WERI-Rb-1 (cell line): ENCODE results near the gene PIP5K1B.

Source experiments
- DNase-seq: peaks from one replicate; pipeline ENCODE4 v3.0.0-alpha.2; 2020
- H3K27ac ChIP-seq: fragments of 250-450 bp; sonication (Bioruptor Pico); 2 replicates; pipeline ENCODE4 v1.5.1; 2020; ENCODE audit warnings: mild to moderate bottlenecking, moderate library complexity
- H3K27me3 ChIP-seq: fragments of 250-450 bp; sonication (Bioruptor Pico); 2 replicates; pipeline ENCODE4 v1.5.1; 2021; ENCODE audit warnings: mild to moderate bottlenecking, low read depth, moderate library complexity; ENCODE audit not compliant: insufficient read depth, severe bottlenecking
- H3K36me3 ChIP-seq: fragments of 250-450 bp; sonication (Bioruptor Pico); 2 replicates; pipeline ENCODE4 v1.5.1; 2020; ENCODE audit warnings: mild to moderate bottlenecking, moderate library complexity
- H3K4me3 ChIP-seq: 2 replicates; pipeline ENCODE4 v1.5.1; 2011; ENCODE audit warnings: low read depth, mild to moderate bottlenecking, control low read depth, low read length
- H3K9me3 ChIP-seq: fragments of 250-450 bp; sonication (Bioruptor Pico); 2 replicates; pipeline ENCODE4 v1.5.1; 2021; ENCODE audit warnings: mild to moderate bottlenecking, moderate library complexity; ENCODE audit not compliant: severe bottlenecking
- TF ChIP-seq, protein P1 (sequence below): IDR thresholded peaks from 2 replicates; pipeline ENCODE4 v1.5.1; 2011; ENCODE audit warnings: low read depth, mild to moderate bottlenecking, control low read depth, inconsistent platforms, low read length

The PIP5K1B gene

DNA sequence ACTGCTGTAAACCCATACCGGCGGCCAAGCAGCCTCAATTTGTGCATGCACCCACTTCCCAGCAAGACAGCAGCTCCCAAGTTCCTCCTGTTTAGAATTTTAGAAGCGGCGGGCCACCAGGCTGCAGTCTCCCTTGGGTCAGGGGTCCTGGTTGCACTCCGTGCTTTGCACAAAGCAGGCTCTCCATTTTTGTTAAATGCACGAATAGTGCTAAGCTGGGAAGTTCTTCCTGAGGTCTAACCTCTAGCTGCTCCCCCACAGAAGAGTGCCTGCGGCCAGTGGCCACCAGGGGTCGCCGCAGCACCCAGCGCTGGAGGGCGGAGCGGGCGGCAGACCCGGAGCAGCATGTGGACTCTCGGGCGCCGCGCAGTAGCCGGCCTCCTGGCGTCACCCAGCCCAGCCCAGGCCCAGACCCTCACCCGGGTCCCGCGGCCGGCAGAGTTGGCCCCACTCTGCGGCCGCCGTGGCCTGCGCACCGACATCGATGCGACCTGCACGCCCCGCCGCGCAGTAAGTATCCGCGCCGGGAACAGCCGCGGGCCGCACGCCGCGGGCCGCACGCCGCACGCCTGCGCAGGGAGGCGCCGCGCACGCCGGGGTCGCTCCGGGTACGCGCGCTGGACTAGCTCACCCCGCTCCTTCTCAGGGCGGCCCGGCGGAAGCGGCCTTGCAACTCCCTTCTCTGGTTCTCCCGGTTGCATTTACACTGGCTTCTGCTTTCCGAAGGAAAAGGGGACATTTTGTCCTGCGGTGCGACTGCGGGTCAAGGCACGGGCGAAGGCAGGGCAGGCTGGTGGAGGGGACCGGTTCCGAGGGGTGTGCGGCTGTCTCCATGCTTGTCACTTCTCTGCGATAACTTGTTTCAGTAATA lies 330.6 kb downstream of the PIP5K1B start, which contains the start of gene FXN:
FXN (plus strand) TSS at position 315 of the 871 bp plus-strand sequence; CDS start at position 346, 31 bp downstream.
- peak within 1 kb of the TSS; percentile 62 for H3K4me3 ChIP-seq
- no peaks in the 10 kb centered on the region for H3K27me3 ChIP-seq
- TF ChIP-seq, protein P1, sequence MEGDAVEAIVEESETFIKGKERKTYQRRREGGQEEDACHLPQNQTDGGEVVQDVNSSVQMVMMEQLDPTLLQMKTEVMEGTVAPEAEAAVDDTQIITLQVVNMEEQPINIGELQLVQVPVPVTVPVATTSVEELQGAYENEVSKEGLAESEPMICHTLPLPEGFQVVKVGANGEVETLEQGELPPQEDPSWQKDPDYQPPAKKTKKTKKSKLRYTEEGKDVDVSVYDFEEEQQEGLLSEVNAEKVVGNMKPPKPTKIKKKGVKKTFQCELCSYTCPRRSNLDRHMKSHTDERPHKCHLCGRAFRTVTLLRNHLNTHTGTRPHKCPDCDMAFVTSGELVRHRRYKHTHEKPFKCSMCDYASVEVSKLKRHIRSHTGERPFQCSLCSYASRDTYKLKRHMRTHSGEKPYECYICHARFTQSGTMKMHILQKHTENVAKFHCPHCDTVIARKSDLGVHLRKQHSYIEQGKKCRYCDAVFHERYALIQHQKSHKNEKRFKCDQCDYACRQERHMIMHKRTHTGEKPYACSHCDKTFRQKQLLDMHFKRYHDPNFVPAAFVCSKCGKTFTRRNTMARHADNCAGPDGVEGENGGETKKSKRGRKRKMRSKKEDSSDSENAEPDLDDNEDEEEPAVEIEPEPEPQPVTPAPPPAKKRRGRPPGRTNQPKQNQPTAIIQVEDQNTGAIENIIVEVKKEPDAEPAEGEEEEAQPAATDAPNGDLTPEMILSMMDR = peak; percentile 92
- H3K36me3 ChIP-seq = no peaks in the 10 kb centered on the region
- DNase-seq = peak; percentile 78
- H3K9me3 ChIP-seq = no peaks in the 10 kb centered on the region
- peak within 1 kb of the TSS; percentile 89 for H3K27ac ChIP-seq

DNA sequence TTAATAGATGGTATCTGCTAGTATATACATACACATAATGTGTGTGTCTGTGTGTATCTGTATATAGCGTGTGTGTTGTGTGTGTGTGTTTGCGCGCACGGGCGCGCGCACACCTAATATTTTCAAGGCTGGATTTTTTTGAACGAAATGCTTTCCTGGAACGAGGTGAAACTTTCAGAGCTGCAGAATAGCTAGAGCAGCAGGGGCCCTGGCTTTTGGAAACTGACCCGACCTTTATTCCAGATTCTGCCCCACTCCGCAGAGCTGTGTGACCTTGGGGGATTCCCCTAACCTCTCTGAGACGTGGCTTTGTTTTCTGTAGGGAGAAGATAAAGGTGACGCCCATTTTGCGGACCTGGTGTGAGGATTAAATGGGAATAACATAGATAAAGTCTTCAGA lies 331.3 kb downstream of the PIP5K1B start:
- Histone ChIP-seq H3K27me3 (no peaks in the 10 kb centered on the region), H3K4me3 (peak overlapping the region; percentile 62), H3K27ac (peak overlapping the region; percentile 89), H3K9me3 (no peaks in the 10 kb centered on the region), H3K36me3 (no peaks in the 10 kb centered on the region)
- no peak for DNase-seq
- TF ChIP-seq, protein P1 = no peak

DNA sequence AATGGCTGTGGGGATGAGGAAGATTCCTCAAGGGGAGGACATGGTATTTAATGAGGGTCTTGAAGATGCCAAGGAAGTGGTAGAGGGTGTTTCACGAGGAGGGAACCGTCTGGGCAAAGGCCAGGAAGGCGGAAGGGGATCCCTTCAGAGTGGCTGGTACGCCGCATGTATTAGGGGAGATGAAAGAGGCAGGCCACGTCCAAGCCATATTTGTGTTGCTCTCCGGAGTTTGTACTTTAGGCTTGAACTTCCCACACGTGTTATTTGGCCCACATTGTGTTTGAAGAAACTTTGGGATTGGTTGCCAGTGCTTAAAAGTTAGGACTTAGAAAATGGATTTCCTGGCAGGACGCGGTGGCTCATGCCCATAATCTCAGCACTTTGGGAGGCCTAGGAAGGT lies 331.8 kb downstream of the PIP5K1B start:
- TF ChIP-seq, protein P1 = no peak
- no peaks in the 10 kb centered on the region for H3K9me3 ChIP-seq
- no peak for DNase-seq
- no peaks in the 10 kb centered on the region for H3K27me3 ChIP-seq
- H3K4me3 ChIP-seq = no peak overlapping the region
- no peaks in the 10 kb centered on the region for H3K36me3 ChIP-seq
- H3K27ac ChIP-seq = no peak overlapping the region

DNA sequence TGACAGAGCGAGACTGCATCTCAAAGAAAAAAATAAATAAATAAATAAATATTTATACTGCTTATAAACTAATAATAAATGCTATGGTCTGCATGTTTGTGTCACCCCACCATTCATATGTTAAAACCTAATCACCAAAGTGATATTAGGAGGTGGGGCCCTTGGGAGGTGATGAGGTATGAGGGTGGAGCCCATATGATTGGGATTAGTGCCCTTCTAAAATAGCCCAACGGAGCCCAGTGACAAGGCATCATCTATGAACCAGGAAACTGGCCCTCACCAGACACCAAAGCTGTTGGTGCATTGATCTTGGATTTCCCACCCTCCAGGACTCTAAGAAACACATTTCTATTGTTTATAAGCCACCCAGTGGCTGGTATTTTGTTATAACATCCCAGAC lies 335.6 kb downstream of the PIP5K1B start:
- no peak overlapping the region for H3K4me3 ChIP-seq
- TF ChIP-seq, protein P1 = no peak
- no peaks in the 10 kb centered on the region for H3K9me3 ChIP-seq
- no peaks in the 10 kb centered on the region for H3K27me3 ChIP-seq
- DNase-seq = no peak
- H3K36me3 ChIP-seq = no peaks in the 10 kb centered on the region
- no peak overlapping the region for H3K27ac ChIP-seq

DNA sequence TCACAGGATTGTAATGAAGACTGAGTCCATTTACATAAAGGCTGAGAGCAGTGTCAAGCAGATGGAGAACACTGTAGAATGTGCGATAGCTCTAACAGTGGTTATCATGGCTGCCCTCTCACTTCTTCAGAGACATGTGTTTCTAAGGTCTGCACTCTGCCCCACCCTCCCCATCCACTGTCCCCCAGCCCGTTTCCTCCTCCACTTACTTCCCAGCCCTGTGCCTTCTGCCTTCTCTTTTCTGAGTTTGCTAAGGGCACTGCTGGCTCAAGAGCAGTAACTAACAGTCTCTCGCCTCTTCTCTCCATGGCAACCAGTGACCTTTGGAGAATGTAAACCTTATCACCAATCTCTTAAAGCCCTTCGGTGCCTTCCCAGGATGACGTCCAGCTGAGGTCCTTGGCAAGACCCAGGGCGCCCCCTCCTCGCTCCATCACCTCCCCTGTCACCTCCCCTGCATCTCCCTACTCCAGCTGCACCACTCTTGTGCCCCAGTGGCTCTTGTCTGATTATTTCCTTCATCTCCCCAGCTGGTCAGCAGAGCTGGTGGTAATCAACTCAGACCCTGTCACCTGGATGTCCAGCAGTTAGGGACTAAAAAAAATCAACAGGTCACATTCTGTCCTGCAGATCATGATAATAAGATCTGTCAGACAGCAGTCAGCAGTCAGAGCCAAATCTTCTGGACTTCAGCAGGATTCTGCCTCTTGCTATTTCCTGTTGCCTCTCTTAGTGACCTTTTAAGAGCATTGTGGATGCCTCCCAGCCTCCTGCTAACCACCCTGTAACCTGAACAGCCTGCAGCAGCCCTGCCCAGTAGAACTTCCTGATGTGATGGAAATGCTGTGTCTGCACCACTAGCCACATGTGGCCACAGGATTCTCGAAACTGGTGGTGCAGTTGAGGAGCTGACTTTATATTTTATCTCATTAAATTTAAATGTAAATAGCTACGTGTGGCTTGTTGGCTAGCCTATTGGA lies 339.5 kb downstream of the PIP5K1B start:
- no peak overlapping the region for H3K27ac ChIP-seq
- no peaks in the 10 kb centered on the region for H3K9me3 ChIP-seq
- H3K27me3 ChIP-seq = no peaks in the 10 kb centered on the region
- peaks cover 3% of the 10 kb centered on the region; the same call in 1 of the 2 replicates for H3K36me3 ChIP-seq
- TF ChIP-seq, protein P1 = no peak
- no peak overlapping the region for H3K4me3 ChIP-seq
- no peak for DNase-seq
